Stimulated activated CD8-positive, alpha-beta memory T cell treated with anti-CD3 and anti-CD28 coated beads, Interleukin-15, amount 100 ng/mL, for 4 hours (primary cell): Measurements from ENCODE around the gene SENP1.
"Not testable (repeated sequence)": the region's sequence is repeated elsewhere in the genome, so short reads cannot be mapped to it uniquely, and the experiment has no call there.

Experiments
- DNase-seq, 2 donors: peaks; one replicate each; pipeline ENCODE4 v3.0.0-alpha.2; 2020; ENCODE audit warnings: low read depth in 2 of 2

The SENP1 gene

DNA sequence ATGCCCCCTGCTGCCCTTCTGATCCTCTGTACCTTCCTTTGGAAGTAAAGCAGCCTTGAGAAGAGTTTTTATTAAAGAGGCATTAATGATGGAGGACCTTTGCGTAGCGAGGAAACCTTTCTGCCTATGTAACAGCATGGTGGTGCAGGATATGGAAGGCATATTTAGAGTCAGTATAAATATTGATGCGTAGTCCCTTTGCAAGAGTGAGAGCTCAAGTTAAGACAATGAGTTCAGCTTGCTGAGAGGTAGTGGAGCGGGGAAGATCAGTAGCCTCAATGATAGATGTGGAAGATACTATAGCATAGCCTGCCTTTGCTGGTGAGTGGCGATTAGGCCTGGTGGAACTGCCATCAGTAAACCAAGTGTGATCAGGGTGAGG is 5.4 kb upstream of the SENP1 start:
- not testable (repeated sequence) for DNase-seq

DNA sequence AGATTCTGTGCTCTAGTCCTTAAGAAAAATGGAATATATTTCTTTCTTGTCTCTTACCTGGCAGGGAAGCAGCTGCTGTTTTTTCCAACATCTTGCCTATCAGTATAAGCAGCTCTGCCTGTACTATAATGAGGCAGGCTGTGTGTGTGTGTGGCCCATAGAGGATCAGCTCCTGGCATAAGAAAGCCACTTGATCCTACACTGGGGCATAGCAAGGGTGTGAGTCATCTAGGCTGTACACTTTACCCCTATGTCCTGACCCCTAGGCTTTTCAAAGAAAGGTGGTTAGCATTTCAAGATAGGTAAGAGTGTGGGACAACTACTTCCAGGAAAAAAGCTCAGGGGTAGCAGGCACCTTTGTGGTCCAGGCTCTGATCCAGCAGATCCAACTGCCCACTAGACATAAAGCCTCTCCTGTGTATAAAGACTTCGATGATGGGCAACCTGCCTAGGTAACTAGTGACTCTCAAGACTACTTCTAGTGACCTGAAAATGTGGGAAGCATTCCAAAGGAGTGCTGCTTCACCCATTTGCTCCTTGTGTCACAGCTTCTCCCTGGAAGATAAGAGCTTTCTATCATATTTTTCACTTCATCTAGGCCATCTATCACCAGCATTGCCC is 4.9 kb upstream of the SENP1 start:
- DNase-seq: no peak

DNA sequence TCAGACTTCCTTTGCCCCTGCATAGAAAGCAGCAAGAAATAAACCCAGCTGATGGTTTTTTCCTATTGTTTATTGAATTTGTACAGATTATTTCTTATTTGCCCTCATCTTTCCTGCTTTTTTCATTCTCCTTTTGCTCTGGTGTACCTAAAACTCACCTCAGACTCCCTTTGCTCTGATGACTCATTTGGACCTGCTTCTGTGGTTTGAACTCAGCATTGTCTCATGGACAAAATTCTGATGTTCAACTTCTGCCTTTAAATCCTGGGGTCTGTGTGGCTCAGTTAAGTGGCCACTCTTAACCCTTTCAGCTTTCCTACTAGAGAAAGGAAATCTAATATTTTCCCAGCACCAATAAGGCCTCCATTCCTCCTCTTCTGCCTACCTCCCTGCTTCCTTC is 3.5 kb upstream of the SENP1 start:
- no peak for DNase-seq

DNA sequence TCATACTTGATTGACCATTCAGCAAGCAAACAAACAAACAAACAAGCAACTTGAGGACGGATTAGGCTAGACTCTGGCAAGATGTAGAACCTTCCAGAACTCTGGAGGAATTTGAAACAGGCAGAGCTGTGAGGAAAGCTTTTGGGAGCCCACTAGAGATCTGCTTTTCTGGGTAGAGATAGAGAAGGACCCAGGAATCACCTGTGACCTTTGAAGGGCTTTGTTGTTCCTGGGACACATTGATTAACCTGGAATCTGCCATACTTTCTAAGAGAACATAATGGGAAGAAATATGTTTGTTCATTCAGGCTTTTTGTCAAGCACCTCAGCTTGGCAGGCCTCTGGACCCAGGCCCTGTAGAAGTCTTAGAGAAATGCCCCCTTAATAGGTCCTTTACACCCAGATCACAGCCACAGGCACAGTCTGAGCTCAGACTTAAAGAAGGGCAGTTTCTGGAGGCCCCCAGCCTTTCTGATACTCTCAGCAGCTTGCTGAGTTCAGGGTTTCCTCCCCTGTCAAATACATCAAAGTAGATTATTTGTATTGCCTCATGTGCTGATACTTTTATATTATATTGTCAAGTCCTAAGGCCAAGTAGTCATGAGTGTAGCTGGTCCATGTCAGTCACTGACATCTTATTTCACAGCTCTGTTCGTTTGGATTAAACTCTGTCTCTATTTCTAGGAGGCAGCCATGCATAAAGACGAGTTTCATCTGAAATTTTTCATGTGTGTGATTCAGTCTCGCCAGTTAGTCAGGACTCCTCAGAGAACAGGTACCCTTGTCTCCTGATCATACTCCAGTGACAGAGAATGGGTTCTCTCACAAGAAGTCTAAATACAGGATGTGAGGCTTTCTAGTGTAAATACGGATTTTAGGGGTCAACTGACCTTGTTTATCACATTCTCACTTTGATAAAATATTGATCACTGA is 1.1 kb upstream of the SENP1 start:
- DNase-seq: no peak

DNA sequence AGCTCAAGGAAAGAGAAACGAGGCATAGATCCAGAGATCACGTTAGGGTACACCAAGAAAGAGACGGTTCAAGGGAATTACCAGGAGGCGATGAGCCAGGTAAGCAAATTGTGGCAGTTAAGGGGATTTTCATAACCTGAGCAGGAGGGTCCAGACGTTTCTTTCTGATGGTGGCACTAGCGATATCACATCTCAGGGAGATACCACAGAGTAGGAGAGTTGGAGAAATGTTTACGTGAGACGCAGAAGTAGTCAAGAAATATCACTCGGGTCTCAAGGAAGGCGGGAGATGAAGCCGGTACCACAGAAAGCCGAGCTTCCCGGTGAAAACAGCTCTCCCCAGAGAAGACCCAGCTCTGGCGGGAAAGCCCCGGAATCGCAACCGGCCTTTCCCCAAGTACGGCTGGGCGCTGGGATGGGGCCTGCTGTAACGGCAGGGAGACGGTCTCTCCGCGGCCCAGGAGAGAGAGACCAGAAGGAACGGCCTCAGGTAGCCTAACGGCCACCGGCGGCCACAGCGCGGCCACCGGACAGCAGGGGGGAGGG is 485 bp downstream of the SENP1 start:
- DNase-seq: peak in 1 of 2 donors; percentile 13

DNA sequence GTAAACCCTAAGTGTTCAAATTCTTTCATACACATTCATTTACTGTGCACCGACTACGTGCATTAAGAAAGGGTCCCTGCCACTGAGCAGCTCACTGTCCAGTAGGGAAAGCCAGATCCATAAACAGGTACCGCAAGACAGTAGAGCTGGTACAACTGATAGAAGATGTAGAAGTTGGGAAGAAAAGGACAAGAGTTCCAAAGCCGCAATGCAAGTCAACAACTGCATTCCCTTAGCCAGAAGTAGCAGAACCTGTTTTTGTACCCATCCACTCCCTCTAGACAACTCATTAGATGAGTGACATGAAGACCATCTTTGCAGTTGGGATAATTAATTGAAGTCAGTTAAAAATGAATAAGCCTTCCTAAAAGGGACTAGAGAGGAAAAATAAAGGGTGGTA is 1.3 kb downstream of the SENP1 start:
- no peak for DNase-seq

DNA sequence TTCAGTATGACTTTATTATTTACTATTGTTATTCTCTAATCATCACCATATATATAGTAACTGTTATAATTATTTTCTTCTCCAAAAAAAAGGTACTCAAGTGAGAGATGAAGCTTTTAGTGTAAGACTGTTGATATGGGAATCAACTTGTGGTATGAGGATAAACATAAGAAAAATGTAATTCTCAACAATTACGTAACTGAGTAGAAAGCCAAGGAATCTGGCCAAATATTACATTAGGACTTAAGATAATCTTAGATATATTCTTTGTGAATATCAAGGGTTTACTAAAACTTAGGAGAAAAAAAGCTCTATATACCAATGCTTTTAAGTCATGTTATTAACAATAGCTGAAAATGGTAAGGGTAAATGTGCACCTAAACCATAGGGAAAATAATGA is 13.3 kb downstream of the SENP1 start:
- DNase-seq: no peak

DNA sequence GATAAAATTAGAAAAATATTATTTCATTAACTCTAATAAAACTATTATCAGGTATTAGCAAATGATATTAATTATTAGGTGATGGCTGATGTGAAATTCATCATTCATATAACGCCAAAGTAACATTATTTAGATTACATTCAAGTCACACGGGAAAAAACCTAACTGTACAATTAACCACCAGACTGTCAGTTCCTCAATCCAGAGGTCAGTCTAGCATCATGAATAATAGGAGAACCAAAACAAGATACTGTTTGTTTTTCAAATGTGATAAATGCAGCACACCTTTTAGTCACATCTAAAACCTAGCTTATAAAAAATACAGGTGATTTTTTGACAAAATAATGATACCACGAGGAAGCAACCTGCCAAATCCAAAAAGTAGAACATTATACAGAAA is 19.6 kb downstream of the SENP1 start:
- DNase-seq: no peak

DNA sequence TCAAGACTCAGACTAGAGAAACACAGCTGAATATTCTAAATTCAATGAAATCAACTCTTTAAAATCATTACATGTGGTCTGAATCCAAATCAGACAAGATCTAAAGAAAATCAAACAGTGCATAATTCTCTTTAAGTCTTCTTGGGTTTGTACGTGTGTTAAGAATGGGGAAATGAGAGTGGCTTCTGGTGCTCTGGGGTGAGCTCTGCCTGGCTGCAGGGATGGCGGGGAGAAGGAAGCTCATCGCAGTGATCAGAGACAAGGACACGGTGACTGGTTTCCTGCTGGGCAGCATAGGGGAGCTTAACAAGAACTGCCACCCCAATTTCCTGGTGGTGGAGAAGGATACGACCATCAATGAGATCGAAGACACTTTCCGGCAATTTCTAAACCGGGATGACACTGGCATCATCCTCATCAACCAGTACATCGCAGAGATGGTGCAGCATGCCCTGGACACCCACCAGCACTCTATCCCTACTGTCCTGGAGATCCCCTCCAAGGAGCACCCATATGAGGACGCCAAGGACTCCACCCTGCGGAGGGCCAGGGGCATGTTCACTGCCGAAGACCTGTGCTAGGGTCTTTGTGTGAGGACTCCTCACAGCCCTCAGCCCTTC is 20.9 kb downstream of the SENP1 start:
- no peak for DNase-seq

DNA sequence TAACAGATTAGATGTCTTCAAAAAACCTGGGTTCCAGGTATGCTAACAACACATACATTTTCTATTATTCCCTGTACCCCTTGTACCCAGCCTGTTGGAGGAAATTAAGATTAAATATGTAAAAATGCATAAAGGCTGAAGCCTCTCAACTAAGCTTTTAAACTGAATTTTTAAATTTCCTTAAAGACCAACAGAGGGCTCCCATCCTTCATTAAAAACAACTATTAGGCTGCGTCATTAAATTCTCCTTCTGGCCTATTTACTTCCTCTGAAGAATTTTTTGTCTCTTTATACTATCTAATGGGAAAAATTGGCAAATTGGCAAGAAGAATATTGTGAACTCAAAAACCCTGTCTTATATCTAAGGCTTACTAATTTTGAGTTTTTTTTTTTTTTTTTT is 21.8 kb downstream of the SENP1 start:
- no peak for DNase-seq

DNA sequence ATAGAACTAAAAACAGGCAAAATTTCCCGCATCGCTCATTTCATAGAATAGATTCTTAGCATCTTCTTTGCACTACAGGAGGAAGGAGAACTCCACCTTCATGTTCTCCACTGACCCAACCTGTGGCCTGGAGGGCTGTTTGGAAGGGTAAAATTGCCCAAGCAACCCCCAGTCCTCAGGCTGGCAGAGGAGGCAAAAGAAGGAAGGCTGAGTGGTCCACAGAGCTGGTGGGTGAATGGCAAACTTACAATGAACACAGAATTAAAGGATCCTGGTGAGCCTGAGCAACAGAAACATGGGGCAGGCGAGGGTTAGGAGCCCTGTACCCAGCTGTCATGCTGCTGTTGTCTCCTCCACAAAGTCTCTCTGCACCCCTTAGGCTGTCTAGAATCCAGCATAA is 25.1 kb downstream of the SENP1 start:
- DNase-seq: no peak

DNA sequence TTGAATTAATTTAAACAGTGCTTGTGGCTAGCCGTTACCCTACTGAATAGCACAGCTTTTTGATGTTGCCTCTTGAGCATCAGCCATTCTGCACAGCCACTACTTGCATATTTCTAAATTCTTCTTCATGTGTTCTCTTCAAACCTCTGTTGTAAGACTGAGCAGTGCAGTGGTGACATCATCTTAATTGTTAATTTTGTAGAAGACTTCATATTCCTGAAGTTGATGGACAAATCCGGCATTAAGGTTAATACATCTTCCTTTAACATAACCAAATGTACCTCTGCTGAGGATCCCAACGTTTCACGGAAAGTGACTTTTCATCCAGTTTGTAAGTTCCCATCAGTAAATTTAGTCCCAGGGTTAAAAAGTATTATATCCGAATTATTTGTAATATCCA is 25.6 kb downstream of the SENP1 start:
- no peak for DNase-seq

DNA sequence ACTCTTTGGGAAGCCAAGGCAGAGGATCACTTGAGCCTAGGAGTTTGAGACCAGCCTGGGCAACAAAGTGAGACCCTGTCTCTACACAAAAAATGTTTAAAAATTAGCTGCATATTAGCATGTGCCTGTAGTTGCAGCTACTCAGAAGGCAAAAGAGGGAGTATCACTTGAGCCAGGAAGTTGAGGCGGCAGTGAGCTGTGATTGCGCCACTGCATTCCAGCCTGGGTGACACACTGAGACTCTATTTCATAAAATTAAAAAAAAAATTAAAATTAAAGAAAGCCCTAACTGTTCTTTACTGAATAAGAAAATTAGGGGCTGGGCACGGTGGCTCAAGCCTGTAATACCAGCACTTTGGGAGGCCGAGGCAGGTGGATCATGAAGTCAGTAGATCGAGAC is 27.0 kb downstream of the SENP1 start:
- DNase-seq: no peak

DNA sequence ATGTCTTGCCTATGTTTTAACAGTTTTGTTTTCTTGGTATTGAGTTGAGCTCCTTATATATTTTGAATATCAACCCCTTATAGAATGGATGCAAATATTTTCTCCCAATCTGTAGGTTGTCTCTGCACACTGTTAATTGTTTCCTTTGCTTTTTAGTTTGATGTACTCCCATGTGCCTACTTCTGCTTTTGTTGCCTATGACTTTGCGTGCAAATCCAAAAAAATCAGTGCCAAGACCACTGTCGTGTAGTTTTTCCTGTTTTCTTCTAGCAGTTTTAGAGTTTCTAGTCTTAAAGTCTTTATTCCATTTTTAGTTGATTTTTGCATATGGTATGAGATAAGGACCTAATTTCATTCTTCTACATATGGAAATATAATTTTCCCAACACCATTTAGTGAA is 28.8 kb downstream of the SENP1 start:
- DNase-seq: no peak

DNA sequence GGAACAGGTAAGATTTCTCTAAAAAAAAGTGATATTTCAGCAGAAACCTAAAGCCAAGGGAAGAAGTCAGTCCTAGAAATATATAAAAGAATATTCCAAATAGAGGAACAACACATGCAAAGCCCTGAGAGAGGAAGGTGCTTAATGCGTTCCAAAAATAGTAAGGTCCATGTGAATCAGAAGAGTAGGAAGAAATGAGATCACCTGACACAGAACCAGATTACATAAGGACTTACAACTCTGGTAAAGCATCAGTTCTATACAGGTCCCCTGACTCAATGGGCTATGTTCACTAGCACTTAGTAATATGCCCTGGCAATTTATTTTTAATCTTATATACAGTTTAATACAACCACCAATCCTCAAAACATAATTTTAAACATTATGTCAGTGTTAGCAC is 30.0 kb downstream of the SENP1 start:
- DNase-seq: no peak

DNA sequence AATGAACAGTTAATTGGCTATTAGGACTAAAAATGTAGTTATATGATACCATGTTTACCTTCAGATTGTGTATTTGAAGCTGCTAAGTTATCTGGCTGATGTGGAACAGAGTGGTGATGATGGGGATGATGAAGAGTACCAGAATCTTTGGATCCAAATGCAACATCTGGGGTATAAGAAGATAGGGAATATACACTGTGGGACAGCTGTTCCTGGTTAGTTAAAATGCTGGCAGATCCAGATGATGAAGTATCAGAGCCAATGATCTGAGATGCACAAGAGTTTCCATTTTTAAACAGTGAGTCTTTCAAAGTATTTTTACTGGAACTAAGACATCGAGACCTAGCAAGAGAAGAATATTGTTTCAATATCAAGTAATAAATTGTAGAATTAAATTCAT is 31.6 kb downstream of the SENP1 start:
- DNase-seq: no peak

DNA sequence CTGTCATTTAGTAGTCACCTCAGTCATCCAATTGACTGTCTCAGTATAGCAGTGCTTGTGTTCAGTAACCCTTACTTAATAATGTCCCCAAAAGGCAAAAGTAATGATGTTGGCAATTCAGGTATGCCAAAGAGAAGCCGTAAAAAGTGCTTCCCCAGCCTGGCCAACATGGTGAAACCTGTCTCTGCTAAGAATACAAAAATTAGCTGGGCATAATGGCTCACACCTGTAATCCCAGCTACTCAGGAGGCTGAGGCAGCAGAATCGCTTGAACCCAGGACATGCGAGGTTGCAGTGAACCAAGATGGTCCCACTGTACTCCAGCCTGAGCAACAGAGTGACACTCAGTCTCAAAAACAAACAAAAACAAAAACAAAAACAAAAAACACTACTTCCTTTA is 33.6 kb downstream of the SENP1 start:
- no peak for DNase-seq

DNA sequence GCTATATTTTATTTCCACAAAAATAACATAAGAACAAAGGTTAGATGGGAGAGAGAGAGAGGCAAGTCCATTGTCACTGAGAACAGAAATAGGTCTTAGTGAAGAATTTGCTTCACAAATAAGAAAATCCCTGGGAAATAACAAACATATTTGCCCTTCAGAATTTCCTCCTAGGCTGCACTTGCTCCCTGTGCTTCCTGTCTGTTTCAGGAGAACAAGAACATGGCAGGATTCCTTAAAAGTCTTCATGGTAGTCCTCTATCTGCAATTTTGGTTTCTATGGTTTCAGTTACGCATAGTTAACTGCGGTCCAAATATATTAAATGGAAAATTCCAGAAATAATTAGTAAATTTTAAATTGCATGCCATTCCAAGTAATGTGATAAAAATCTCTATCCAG is 34.1 kb downstream of the SENP1 start:
- DNase-seq: no peak

DNA sequence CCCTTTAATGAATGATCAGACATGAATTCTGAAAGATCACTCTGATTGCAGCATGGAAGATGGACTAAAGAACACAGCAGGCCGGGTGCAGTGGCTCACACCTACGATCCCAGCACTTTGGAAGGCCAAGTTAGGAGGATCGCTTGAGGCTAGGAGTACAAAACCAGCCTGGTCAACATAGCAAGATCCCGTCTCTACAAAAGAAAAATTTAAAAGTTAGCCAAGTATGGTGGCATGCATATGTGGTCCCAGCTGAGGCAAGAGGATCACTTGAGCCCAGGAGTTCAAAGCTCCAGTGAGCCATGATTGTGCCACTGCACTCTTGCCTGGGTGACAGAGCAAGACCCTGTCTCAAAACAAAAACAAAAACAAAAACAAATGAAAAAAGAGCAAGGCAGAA is 35.1 kb downstream of the SENP1 start:
- no peak for DNase-seq

DNA sequence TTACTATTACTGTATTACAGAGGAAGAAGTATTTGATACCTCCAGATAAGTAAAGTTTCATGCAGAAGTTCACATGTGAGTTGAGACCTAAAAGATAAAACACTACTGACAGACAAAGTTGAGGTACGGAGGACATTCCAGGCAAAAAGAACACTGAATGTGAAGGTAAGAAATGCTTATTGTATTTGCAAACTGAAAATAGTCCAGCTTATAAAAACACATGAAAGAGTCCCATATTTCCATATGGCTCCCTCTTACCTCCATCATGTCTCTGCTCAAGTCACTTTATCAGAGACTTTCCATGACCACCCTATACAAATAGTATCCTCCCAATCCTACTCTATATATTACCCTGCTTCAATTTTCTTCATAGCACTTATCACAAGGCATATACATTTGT is 35.8 kb downstream of the SENP1 start:
- no peak for DNase-seq

DNA sequence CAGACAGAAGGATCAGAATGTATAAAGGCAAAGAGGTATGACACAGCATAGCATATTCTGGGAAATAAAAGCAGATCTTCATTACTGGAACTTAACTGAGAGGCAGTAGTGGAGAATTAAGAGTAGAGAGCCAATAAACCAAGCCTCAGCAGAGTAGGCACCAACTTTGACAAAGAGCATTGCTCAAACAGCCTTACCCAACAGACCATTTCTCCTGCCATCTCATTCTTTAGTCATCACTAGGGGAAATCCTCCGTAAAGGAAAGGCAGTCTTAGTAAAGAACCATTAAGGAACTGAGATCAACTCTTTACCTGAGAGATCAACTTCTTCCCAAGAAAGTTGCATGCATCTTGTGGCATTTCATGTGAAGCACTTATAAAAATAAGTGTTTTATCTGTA is 36.6 kb downstream of the SENP1 start:
- DNase-seq: no peak

DNA sequence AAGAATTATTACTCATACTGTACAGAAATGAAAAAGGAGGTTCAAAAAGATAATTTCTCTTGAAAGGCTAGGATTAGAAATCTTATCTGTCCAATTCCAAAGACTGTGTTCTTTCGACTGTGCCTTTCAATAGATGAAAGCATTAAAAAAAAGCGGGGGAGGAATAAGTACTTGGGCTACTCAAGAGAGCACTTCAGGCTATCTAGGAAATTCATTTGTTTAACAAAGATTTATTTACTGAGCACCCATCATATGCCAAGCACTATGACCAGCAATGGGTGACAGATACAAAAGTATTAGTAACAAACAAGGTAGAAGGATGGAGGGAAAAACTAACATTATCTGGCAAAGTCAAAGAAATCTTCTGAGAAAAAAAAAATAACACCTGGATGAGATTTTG is 37.4 kb downstream of the SENP1 start:
- no peak for DNase-seq
